Measurements from ENCODE around the gene PRSS53. TPM values are rescaled to one million over a fixed set of nuclear protein-coding genes. Genes with fewer than 3 reads are reported as not detected.

The PRSS53 gene
- total RNA-seq, 2 donors from 2014 or later: 2.5 TPM

- TF ChIP-seq POLR2AphosphoS5 (IDR thresholded peaks at IDR 0.05) (no peak), CTCF (IDR thresholded peaks at IDR 0.05) (no peak), POLR2A (IDR thresholded peaks at IDR 0.05) (no peak)
- DNase-seq (ENCODE audit: low spot score): no peak
- Histone ChIP-seq H3K4me1 (replicated peaks) (peaks cover 38% of the 10 kb centered on the region), H3K9me3 (no peaks in the 10 kb centered on the region), H3K27ac (peak overlapping the region; percentile 92 to 94), H3K36me3 (peaks cover 0 to 4% of the 10 kb centered on the region in 2 donors), H3K4me3 (no peak overlapping the region), H3K27me3 (replicated peaks; ENCODE audit: insufficient read depth) (no peaks in the 10 kb centered on the region)
- 54% methylated on average over 4 of the region's 5 CpGs for WGBS
- intact Hi-C loops (cut with DNase I): no loop called here
Observed at GRCh38 chr16:31131841-31132271, 43.1 kb upstream of the PRSS53 start.

GRCh38 chr16:31131416-31131815 is 42.7 kb upstream of the PRSS53 start:
- H3K27me3 ChIP-seq (replicated peaks; ENCODE audit: insufficient read depth): no peaks in the 10 kb centered on the region
- 63% methylated on average over 11 of the region's 11 CpGs for WGBS
- peak overlapping the region; percentile 92 to 94 for H3K27ac ChIP-seq
- H3K9me3 ChIP-seq: no peaks in the 10 kb centered on the region
- H3K4me3 ChIP-seq: no peak overlapping the region
- intact Hi-C loops (cut with DNase I): no loop called here
- peaks cover 0 to 4% of the 10 kb centered on the region in 2 donors for H3K36me3 ChIP-seq
- DNase-seq (ENCODE audit: low spot score): no peak
- peaks cover 38% of the 10 kb centered on the region for H3K4me1 ChIP-seq (replicated peaks)
- no peak for TF ChIP-seq POLR2A (IDR thresholded peaks at IDR 0.05)
- no peak for TF ChIP-seq CTCF (IDR thresholded peaks at IDR 0.05)
- TF ChIP-seq POLR2AphosphoS5 (IDR thresholded peaks at IDR 0.05): no peak

- Histone ChIP-seq H3K4me1 (replicated peaks) (peaks cover 35% of the 10 kb centered on the region), H3K4me3 (no peak overlapping the region), H3K27me3 (replicated peaks; ENCODE audit: insufficient read depth) (no peaks in the 10 kb centered on the region), H3K27ac (peak overlapping the region; percentile 92 to 94), H3K9me3 (no peaks in the 10 kb centered on the region), H3K36me3 (peaks cover 0 to 4% of the 10 kb centered on the region in 2 donors)
- WGBS: 50% methylated on average over 6 of the region's 6 CpGs
- intact Hi-C loops (cut with DNase I): no loop called here
- DNase-seq (ENCODE audit: low spot score): peak; percentile 91
- TF ChIP-seq CTCF (IDR thresholded peaks at IDR 0.05) (no peak), POLR2AphosphoS5 (IDR thresholded peaks at IDR 0.05) (peak; percentile 82), POLR2A (IDR thresholded peaks at IDR 0.05) (no peak)
Observed at GRCh38 chr16:31130899-31131298, 42.2 kb upstream of the PRSS53 start.

GRCh38 chr16:31130336-31130891 is 41.7 kb upstream of the PRSS53 start:
- intact Hi-C loops (cut with DNase I): no loop called here
- TF ChIP-seq CTCF (IDR thresholded peaks at IDR 0.05) (no peak), POLR2AphosphoS5 (IDR thresholded peaks at IDR 0.05) (no peak), POLR2A (IDR thresholded peaks at IDR 0.05) (no peak)
- Histone ChIP-seq H3K9me3 (no peaks in the 10 kb centered on the region), H3K4me3 (no peak overlapping the region), H3K27me3 (replicated peaks; ENCODE audit: insufficient read depth) (no peaks in the 10 kb centered on the region), H3K4me1 (replicated peaks) (peaks cover 32% of the 10 kb centered on the region), H3K27ac (peak overlapping the region; percentile 92 to 94), H3K36me3 (peaks cover 0 to 4% of the 10 kb centered on the region in 2 donors)
- DNase-seq (ENCODE audit: low spot score): no peak
- 53% methylated on average over 9 of the region's 10 CpGs for WGBS
